Ascending aorta (tissue), 2 donors: Measurements from ENCODE around the gene UIMC1. TPM values are rescaled to one million over a fixed set of nuclear protein-coding genes. Genes with fewer than 3 reads are reported as not detected.

Source experiments
- DNase-seq, 2 donors: peaks; one replicate each; pipeline ENCODE4 v3.0.0-alpha.2; 2019; ENCODE audit warnings: low spot score in 2 of 2
- H3K27ac ChIP-seq, 2 donors: fragments of 200-600 bp; sonication (generic); one replicate each; pipeline ENCODE4 v1.5.1; 2016 to 2017; ENCODE audit warnings: mild to moderate bottlenecking in 1 of 2
- H3K27me3 ChIP-seq: fragments of 200-600 bp; sonication (generic); one replicate; pipeline ENCODE4 v1.5.1; 2017
- H3K36me3 ChIP-seq, 2 donors: fragments of 200-600 bp; sonication (generic); one replicate each; pipeline ENCODE4 v1.5.1; 2016
- H3K4me1 ChIP-seq, 2 donors: fragments of 200-600 bp; sonication (generic); one replicate each; pipeline ENCODE4 v1.5.1; 2016 to 2017; ENCODE audit warnings: mild to moderate bottlenecking in 1 of 2
- H3K4me3 ChIP-seq, 2 donors: fragments of 200-600 bp; sonication (generic); one replicate each; pipeline ENCODE4 v1.5.1; 2016 to 2017; ENCODE audit warnings: mild to moderate bottlenecking in 1 of 2
- H3K9me3 ChIP-seq, 2 donors: fragments of 200-600 bp; sonication (generic); one replicate each; pipeline ENCODE4 v1.5.1; 2016
- intact Hi-C: fragments of 100-400 bp; cut with DNase I; formaldehyde crosslinking; loops from one replicate; pipeline ENCODE4 v1.15.1; 2023
- total RNA-seq: library from RNA; depleted of rRNA; stranded (reverse); fragments of >200 nt; gene quantifications from one replicate; pipeline ENCODE4 v1.1.0, GENCODE V29; 2016
- TF ChIP-seq, protein P1 (sequence below), 3 experiments: fragments of 200-600 bp in 2 of 3; fragments of 450-650 bp in 1 of 3; sonication (generic) in 2 of 3; IDR thresholded peaks; one replicate each; pipeline ENCODE4 v1.5.1; 2016 to 2019; ENCODE audit warnings: antibody characterized with exemption in 3 of 3, mild to moderate bottlenecking in 1 of 3, moderate library complexity in 1 of 3

Gene UIMC1
- total RNA-seq, 1 donor from 2014 or later = 32.5 TPM

GRCh38 chr5:176897263-176897662 lies 109.3 kb downstream of the UIMC1 start:
- H3K36me3 ChIP-seq = peaks cover 0 to 2% of the 10 kb centered on the region in 2 donors
- H3K9me3 ChIP-seq = no peaks in the 10 kb centered on the region

DNA sequence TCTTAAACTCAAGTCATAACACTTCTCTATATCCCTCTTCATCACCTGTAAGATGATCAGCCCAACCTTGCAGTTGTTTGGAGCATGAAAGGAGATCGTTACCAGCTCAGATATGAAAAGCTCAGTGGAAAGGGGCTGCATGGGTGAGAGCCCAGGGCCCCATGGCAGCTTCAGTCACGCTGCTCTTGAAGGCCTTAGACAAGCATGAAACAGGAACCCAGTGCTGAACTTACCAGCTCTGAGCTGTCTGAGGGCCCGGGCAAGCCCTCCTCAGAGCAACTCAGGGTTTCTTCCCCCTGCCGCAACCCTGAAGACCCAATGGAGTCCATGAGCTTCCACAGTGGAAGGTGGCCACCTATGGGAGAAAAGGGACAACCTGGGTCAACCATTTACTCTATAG lies 110.7 kb downstream of the UIMC1 start:
- TF ChIP-seq, protein P1, sequence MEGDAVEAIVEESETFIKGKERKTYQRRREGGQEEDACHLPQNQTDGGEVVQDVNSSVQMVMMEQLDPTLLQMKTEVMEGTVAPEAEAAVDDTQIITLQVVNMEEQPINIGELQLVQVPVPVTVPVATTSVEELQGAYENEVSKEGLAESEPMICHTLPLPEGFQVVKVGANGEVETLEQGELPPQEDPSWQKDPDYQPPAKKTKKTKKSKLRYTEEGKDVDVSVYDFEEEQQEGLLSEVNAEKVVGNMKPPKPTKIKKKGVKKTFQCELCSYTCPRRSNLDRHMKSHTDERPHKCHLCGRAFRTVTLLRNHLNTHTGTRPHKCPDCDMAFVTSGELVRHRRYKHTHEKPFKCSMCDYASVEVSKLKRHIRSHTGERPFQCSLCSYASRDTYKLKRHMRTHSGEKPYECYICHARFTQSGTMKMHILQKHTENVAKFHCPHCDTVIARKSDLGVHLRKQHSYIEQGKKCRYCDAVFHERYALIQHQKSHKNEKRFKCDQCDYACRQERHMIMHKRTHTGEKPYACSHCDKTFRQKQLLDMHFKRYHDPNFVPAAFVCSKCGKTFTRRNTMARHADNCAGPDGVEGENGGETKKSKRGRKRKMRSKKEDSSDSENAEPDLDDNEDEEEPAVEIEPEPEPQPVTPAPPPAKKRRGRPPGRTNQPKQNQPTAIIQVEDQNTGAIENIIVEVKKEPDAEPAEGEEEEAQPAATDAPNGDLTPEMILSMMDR (IDR thresholded peaks at IDR 0.05) = no peak
- intact Hi-C loops = no loop called here
- no peak overlapping the region for H3K4me3 ChIP-seq

More at GRCh38 chr5:176897263-176897662, 109.3 kb downstream of the UIMC1 start:
- intact Hi-C loops = no loop called here
- TF ChIP-seq, protein P1 (IDR thresholded peaks at IDR 0.05) = no peak
- no peak overlapping the region for H3K4me3 ChIP-seq
- DNase-seq = peak in 1 of 2 donors; percentile 15
- H3K4me1 ChIP-seq = no peaks in the 10 kb centered on the region
- no peaks in the 10 kb centered on the region for H3K27me3 ChIP-seq
- H3K27ac ChIP-seq = no peak overlapping the region

DNA sequence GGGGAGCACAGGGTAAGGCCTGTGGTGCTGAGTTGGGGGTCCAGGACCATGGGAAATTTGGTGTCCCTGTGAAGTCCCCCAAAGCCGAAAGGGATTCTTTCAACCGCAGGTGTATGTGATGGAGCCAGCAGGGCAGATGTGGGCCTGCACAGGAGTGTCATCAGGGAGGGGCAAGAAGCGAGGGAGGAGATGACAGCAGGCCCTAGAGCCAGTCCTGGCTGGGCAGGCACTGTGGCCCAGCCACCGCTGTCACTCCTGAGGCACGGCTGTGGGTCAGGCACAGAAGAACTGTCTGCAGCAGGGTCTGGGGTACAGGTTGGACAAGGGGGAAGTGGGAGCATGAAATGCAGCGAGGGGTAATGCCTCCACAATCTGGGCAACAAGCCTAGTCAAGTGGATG lies 112.3 kb downstream of the UIMC1 start:
- intact Hi-C loops = no loop called here
- no peak overlapping the region for H3K27ac ChIP-seq
- no peak overlapping the region for H3K4me3 ChIP-seq
- H3K36me3 ChIP-seq = no peaks in the 10 kb centered on the region
- TF ChIP-seq, protein P1 (IDR thresholded peaks at IDR 0.05) = no peak
- no peaks in the 10 kb centered on the region for H3K27me3 ChIP-seq
- no peaks in the 10 kb centered on the region for H3K4me1 ChIP-seq
- no peaks in the 10 kb centered on the region for H3K9me3 ChIP-seq
- peak in 1 of 2 donors; percentile 31 for DNase-seq

More for the DNA sequence above, 110.7 kb downstream of the UIMC1 start:
- peak in 1 of 2 donors; percentile 16 for DNase-seq
- H3K9me3 ChIP-seq = no peaks in the 10 kb centered on the region
- no peak overlapping the region for H3K27ac ChIP-seq
- no peaks in the 10 kb centered on the region for H3K4me1 ChIP-seq
- H3K27me3 ChIP-seq = no peaks in the 10 kb centered on the region
- H3K36me3 ChIP-seq = no peaks in the 10 kb centered on the region

DNA sequence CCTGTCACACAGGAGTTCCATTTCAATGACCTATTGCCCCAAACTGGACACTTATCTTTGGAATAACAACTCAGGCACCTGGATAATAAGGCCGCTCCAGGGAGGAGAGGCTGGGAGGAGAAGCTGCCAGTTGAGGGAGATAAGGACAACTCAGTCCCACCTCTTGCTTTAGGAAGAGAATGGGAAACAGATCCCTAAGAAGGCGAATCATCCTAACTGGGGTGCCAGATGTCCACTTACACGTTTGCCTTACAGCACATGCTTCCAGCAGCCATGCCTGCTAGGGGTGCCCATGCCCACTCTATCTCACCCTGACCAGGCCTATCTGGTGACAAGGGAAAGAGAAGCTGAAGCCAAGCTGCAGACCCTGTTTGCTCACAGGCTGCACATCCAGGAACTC lies 113.9 kb downstream of the UIMC1 start:
- Histone ChIP-seq H3K4me3 (no peak overlapping the region), H3K27ac (no peak overlapping the region), H3K27me3 (no peaks in the 10 kb centered on the region), H3K36me3 (no peaks in the 10 kb centered on the region), H3K4me1 (no peaks in the 10 kb centered on the region), H3K9me3 (no peaks in the 10 kb centered on the region)
- TF ChIP-seq, protein P1 (IDR thresholded peaks at IDR 0.05) = no peak
- DNase-seq = peak in 1 of 2 donors; percentile 37
- intact Hi-C loops = no loop called here

GRCh38 chr5:176891331-176891958 lies 115.1 kb downstream of the UIMC1 start:
- Histone ChIP-seq H3K4me3 (no peak overlapping the region), H3K9me3 (no peaks in the 10 kb centered on the region), H3K27ac (no peak overlapping the region), H3K27me3 (no peaks in the 10 kb centered on the region), H3K36me3 (no peaks in the 10 kb centered on the region), H3K4me1 (no peaks in the 10 kb centered on the region)
- DNase-seq = peak in 1 of 2 donors; percentile 40
- TF ChIP-seq, protein P1 (IDR thresholded peaks at IDR 0.05) = no peak
- intact Hi-C loops = no loop called here
